K562 (cell line): Measurements from ENCODE around the gene SPATA24. TPM values are rescaled to one million over a fixed set of nuclear protein-coding genes. Genes with fewer than 3 reads are reported as not detected.
A peak's percentile ranks its signal among the peaks of the same experiment; 100 is the strongest.

Experiments used
- ATAC-seq: fragments of 200-7000 bp; cut with Tn5 transposase; 3 replicates; pipeline ENCODE4 v1.9.1; 2020; ENCODE audit warnings: moderate library complexity
- BruUV-seq: library from RNA; stranded (reverse); fragments of 400-500 nt; replicated peaks from 2 replicates; lab custom pipeline; 2021; lab: Mats Ljungman, UMichigan
- CTCF ChIA-PET: fragments of 300-600 bp; formaldehyde crosslinking; extraction: SDS; loops from one replicate; lab custom pipeline; 2021; ENCODE audit warnings: low intra/inter-chr PET ratio; lab: Yijun Ruan, JAX
- POLR2A ChIA-PET: fragments of 300-600, 350-650 bp; sonication (Branson Sonifier 250); formaldehyde crosslinking; extraction: SDS; loops from one replicate; lab custom pipeline; 2021; ENCODE audit warnings: antibody characterized with exemption, inconsistent platforms; lab: Yijun Ruan, JAX
- DNase-seq, 4 experiments: peaks; one replicate each; pipeline versions ENCODE4 v3.0.0 to v3.0.0-alpha.2; 2011 to 2018; ENCODE audit warnings: low spot score in 3 of 4, mixed read lengths in 3 of 4; ENCODE audit errors: extremely low read depth in 1 of 4
- FAIRE-seq: peaks from 2 replicates; lab custom pipeline; 2011; peaks lifted over from hg19 to GRCh38; lab: Jason Lieb, UNC
- H2AFZ ChIP-seq: 2 replicates; pipeline ENCODE4 v1.6.0; 2011; ENCODE audit warnings: low read depth, low read length, control low read depth, inconsistent platforms
- H3K27ac ChIP-seq: fragments of 200-600 bp; 3 replicates; pipeline ENCODE4 v1.8.0; 2011; ENCODE audit warnings: low read depth, mild to moderate bottlenecking, control low read depth, inconsistent platforms, low read length, moderate library complexity, mixed read lengths; ENCODE audit errors: extremely low read depth
- H3K27me3 ChIP-seq, 2 experiments: fragments of 300-600 bp in 1 of 2; 2 replicates in 1 of 2; 3 replicates in 1 of 2; pipeline versions ENCODE4 v1.6.0 to v1.8.0; 2011; ENCODE audit warnings: inconsistent platforms in 2 of 2, low read length in 2 of 2, mild to moderate bottlenecking in 1 of 2, mixed read lengths in 1 of 2, moderate library complexity in 1 of 2; ENCODE audit not compliant: control insufficient read depth in 2 of 2, insufficient read depth in 2 of 2
- H3K36me3 ChIP-seq: fragments of 300-600 bp; 3 replicates; pipeline ENCODE4 v1.8.0; 2011; ENCODE audit warnings: mild to moderate bottlenecking, low read length, inconsistent platforms; ENCODE audit not compliant: control insufficient read depth, insufficient read depth
- H3K4me1 ChIP-seq, 2 experiments: fragments of 200-600 bp in 1 of 2; replicated peaks in 1 of 2; 2 replicates in 1 of 2; 3 replicates in 1 of 2; pipeline versions ENCODE4 v1.5.1 to v1.8.0; 2011; ENCODE audit warnings: inconsistent platforms in 2 of 2, low read length in 2 of 2, mild to moderate bottlenecking in 1 of 2, mixed read lengths in 1 of 2, moderate library complexity in 1 of 2; ENCODE audit not compliant: control insufficient read depth in 2 of 2, insufficient read depth in 2 of 2
- H3K4me2 ChIP-seq: 2 replicates; pipeline ENCODE4 v1.6.1; 2011; ENCODE audit warnings: low read length, control low read depth, inconsistent platforms, mixed read lengths; ENCODE audit not compliant: insufficient read depth
- H3K4me3 ChIP-seq: fragments of 200-600 bp; sonication (generic), shearing (Covaris generic); 2 replicates; pipeline ENCODE4 v1.5.1; 2016; ENCODE audit warnings: control low read depth, inconsistent platforms
- H3K79me2 ChIP-seq: fragments of 200-600 bp; 3 replicates; pipeline ENCODE4 v1.8.0; 2011; ENCODE audit warnings: low read length, inconsistent platforms; ENCODE audit not compliant: control insufficient read depth, insufficient read depth
- H3K9ac ChIP-seq, 2 experiments: 2 replicates each; pipeline versions ENCODE4 v1.6.0 to v1.6.1; 2011; ENCODE audit warnings: low read depth in 2 of 2, low read length in 2 of 2, control low read depth in 1 of 2, inconsistent platforms in 1 of 2, mild to moderate bottlenecking in 1 of 2, mixed read lengths in 1 of 2; ENCODE audit not compliant: insufficient read depth in 1 of 2
- H3K9me1 ChIP-seq: one replicate; pipeline ENCODE4 v1.6.0; 2011; ENCODE audit warnings: inconsistent platforms, mild to moderate bottlenecking, low read length, moderate library complexity; ENCODE audit not compliant: control insufficient read depth, insufficient read depth
- H3K9me3 ChIP-seq: replicated peaks from 2 replicates; pipeline ENCODE4 v1.5.1; 2011; ENCODE audit warnings: low read depth, low read length, inconsistent platforms; ENCODE audit not compliant: control insufficient read depth, insufficient read depth
- H4K20me1 ChIP-seq: replicated peaks from 2 replicates; pipeline ENCODE4 v1.6.1; 2011; ENCODE audit warnings: low read length, inconsistent platforms, mixed read lengths; ENCODE audit not compliant: control insufficient read depth, insufficient read depth
- ELF4 ChIP-seq: fragments of 450-650 bp; formaldehyde crosslinking; IDR thresholded peaks from 2 replicates; pipeline ENCODE4 v1.4.0; 2022; ENCODE audit warnings: missing genetic modification characterization
- EZH2 ChIP-seq: IDR thresholded peaks from 2 replicates; pipeline ENCODE4 v1.6.1; 2012; ENCODE audit warnings: low read depth, mild to moderate bottlenecking, inconsistent platforms, low read length, borderline replicate concordance
- JUNB ChIP-seq: fragments of 450-650 bp; formaldehyde crosslinking; conservative IDR thresholded peaks from 2 replicates; pipeline ENCODE4 v1.4.0; 2020; ENCODE audit warnings: mild to moderate bottlenecking
- KLF13 ChIP-seq: fragments of 450-650 bp; IDR thresholded peaks from 2 replicates; pipeline ENCODE4 v1.6.1; 2016; ENCODE audit warnings: missing genetic modification characterization, low read depth, mild to moderate bottlenecking, missing compliant biosample characterization, moderate library complexity, borderline replicate concordance
- NFATC3 ChIP-seq: fragments of 450-650 bp; IDR thresholded peaks from 2 replicates; pipeline ENCODE4 v1.6.1; 2017; ENCODE audit warnings: mild to moderate bottlenecking
- SMARCA5 ChIP-seq: fragments of 450-650 bp; IDR thresholded peaks from 2 replicates; pipeline ENCODE4 v1.6.1; 2016
- ZNF23 ChIP-seq: fragments of 250-450 bp; sonication (Bioruptor Pico); IDR thresholded peaks from 2 replicates; pipeline ENCODE4 v1.4.0; 2020; ENCODE audit warnings: mild to moderate bottlenecking
- ZNF232 ChIP-seq: sonication (generic); formaldehyde crosslinking; IDR thresholded peaks from 2 replicates; pipeline ENCODE4 v1.8.0; 2022; ENCODE audit warnings: mild to moderate bottlenecking, missing genetic modification reagents
- ZNF316 ChIP-seq: fragments of 450-650 bp; IDR thresholded peaks from 2 replicates; pipeline ENCODE4 v1.6.1; 2016
- ZNF644 ChIP-seq: fragments of 200-800 bp; sonication (Bioruptor generic); IDR thresholded peaks from 2 replicates; pipeline ENCODE4 v1.6.1; 2016; ENCODE audit warnings: low read depth, missing genetic modification characterization, missing compliant biosample characterization
- WGBS: fragments of 100-300 bp; shearing (Covaris generic); methylation state at CpG from one replicate; pipeline ENCODE4 v1.1.6; 2016; ENCODE audit warnings: low coverage, mixed read lengths; ENCODE audit not compliant: insufficient coverage; ENCODE audit errors: missing lambda C conversion rate; 5-methylcytosine and 5-hydroxymethylcytosine counted together
- in situ Hi-C: fragments of 300-500 bp; cut with MboI; formaldehyde crosslinking; loops from 4 replicates; pipeline ENCODE4 v1.15.0; 2018; ENCODE audit warnings: inconsistent platforms, mixed read lengths
- intact Hi-C: fragments of 100-400 bp; cut with micrococcal nuclease; formaldehyde crosslinking; loops from 2 replicates; pipeline ENCODE4 v1.14.2; 2022
- polyA plus RNA-seq, 8 experiments: library from polyadenylated mRNA; depleted of rRNA in 4 of 8; stranded (reverse) in 5 of 8; unstranded in 3 of 8; fragments of >200 nt; fragmentation: Nextera tagmentation in 2 of 8; fragmentation: Illumina TruSeq in 1 of 8; extraction: Ambion mirVana in 2 of 8; extraction: Trizol in 1 of 8; gene quantifications; 2 replicates each; pipeline versions ENCODE4 v1.2.1 to v1.2.3, GENCODE V29; 2011 to 2014; ENCODE audit warnings: inconsistent platforms in 1 of 8, missing spikeins in 1 of 8
- total RNA-seq, 7 experiments: library from RNA; depleted of rRNA in 6 of 7; stranded (reverse); fragments of >200 nt in 6 of 7; fragmentation: Illumina TruSeq in 2 of 7; extraction: Trizol in 2 of 7; gene quantifications; 2 replicates each; pipeline versions ENCODE4 v1.2.1 to v1.2.3, GENCODE V29; 2011 to 2021; ENCODE audit warnings: low replicate concordance in 1 of 7

SPATA24 gene
- total and polyA plus RNA-seq, 9 of the 15 experiments (the other 6 are each of a cell fraction or from before 2014, with no cell fraction given) = 4.1 to 12.6 (median 8.0) TPM

DNA sequence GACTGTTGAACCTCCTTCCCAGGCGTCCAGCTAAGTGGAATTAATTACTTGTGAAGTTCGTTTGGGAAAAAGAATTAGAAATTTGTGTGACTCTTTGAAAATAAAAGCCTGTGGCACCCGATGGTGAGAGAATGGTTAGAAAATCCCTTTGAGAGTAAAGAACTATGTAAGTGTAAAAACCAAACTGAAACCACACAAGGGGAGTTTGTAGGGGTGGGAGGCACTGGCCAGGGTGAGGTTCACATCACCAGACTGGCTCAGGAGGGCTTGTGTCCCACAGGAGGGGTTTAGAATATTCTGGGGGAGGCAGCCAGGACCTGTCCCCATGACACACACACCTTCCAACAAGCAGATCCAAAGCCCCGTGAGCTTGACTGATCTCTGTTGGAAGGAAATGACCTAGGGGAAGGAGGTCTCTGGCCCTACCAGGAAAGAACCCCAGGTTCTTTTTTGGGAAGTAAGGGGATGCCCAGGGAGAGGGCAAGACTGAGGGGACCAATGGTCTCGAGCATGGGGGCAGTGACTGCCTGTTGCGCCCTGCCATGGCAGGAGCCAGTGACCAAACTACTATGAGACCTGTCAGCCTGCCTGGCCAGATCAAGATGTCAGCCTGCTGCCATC lies 4.3 kb downstream of the SPATA24 start:
- CTCF ChIA-PET = interaction anchor here (0.6 kb wide), 1 partner anchor 1160 kb away, joined by 3 read pairs; no protein-coding TSS in a partner anchor
- in situ Hi-C loops = no loop called here
- TF ChIP-seq JUNB (no peak), ZNF232 (no peak), EZH2 (no peak), SMARCA5 (no peak), ZNF23 (CRISPR knock-in tag) (no peak), ZNF316 (no peak), ELF4 (CRISPR knock-in tag) (no peak), ZNF644 (tag) (no peak), KLF13 (no peak), NFATC3 (no peak)
- TF ChIP-seq, all 486 proteins: peak for 0
- BruUV-seq = no TSS peak
- 48% methylated on average over 6 of the region's 6 CpGs for WGBS
- POLR2A ChIA-PET = no interaction called here
- no peak for DNase-seq
- Histone ChIP-seq H3K4me2 (no peak overlapping the region), H3K9ac (peak overlapping the region in 1 of 2 experiments; percentile 39; a peak in 1 of 4 replicates), H4K20me1 (no peaks in the 10 kb centered on the region), H3K36me3 (0 out of 3 replicates have a peak, but pooled peaks cover 2% of the 10 kb centered on the region), H2AFZ (no peak overlapping the region), H3K27me3 (no peaks in the 10 kb centered on the region), H3K4me1 (peaks cover 15 to 17% of the 10 kb centered on the region in 2 experiments), H3K9me3 (no peaks in the 10 kb centered on the region), H3K79me2 (no peaks in the 10 kb centered on the region), H3K27ac (no peak overlapping the region), H3K4me3 (no peak overlapping the region), H3K9me1 (no peaks in the 10 kb centered on the region)
- FAIRE-seq = no peak
- intact Hi-C loops = loop anchor here (5.0 kb wide), 1 partner anchor 57 kb away; the partner anchor contains the start of gene PAIP2
- ATAC-seq = no peak
